Gastrocnemius medialis (tissue), 4 donors: ENCODE results near the gene GPR15LG. TPM values are rescaled to one million over a fixed set of nuclear protein-coding genes. Genes with fewer than 3 reads are reported as not detected.
"Not testable (repeated sequence)": the region's sequence is repeated elsewhere in the genome, so short reads cannot be mapped to it uniquely, and the experiment has no call there.

Source experiments
- ATAC-seq, 2 donors: fragments of 150-250 bp; one replicate each; pipeline ENCODE4 v1.9.1; 2016
- DNase-seq, 2 donors: peaks; one replicate each; pipeline ENCODE4 v3.0.0-alpha.2; 2019
- H3K27ac ChIP-seq, 4 donors: fragments of 200-600 bp; sonication (generic); 1 replicate in 1 of 4; 2 replicates in 3 of 4; pipeline ENCODE4 v1.5.1; 2016 to 2018; ENCODE audit warnings: mild to moderate bottlenecking in 2 of 4, moderate library complexity in 1 of 4
- H3K27me3 ChIP-seq, 3 donors: fragments of 200-600 bp; sonication (generic) in 2 of 3; 1 replicate in 1 of 3; 2 replicates in 2 of 3; pipeline versions ENCODE4 v1.5.1 to v1.6.0; 2016 to 2019; ENCODE audit warnings: mild to moderate bottlenecking in 1 of 3, moderate library complexity in 1 of 3
- H3K36me3 ChIP-seq, 2 donors: fragments of 200-600 bp; sonication (generic) in 1 of 2; one replicate each; pipeline ENCODE4 v1.5.1; 2017 to 2018
- H3K4me1 ChIP-seq, 2 donors: fragments of 200-600 bp; sonication (generic) in 1 of 2; one replicate each; pipeline ENCODE4 v1.5.1; 2016 to 2017; ENCODE audit warnings: mild to moderate bottlenecking in 2 of 2
- H3K4me3 ChIP-seq, 4 donors: fragments of 200-600 bp; sonication (generic) in 3 of 4; 1 replicate in 1 of 4; 2 replicates in 3 of 4; pipeline ENCODE4 v1.5.1; 2016 to 2019; ENCODE audit warnings: mild to moderate bottlenecking in 2 of 4
- H3K9me3 ChIP-seq, 3 donors: fragments of 200-600 bp; sonication (generic) in 2 of 3; 1 replicate in 1 of 3; 2 replicates in 2 of 3; pipeline ENCODE4 v1.5.1; 2016 to 2019
- POLR2A ChIP-seq, 2 donors: fragments of 450-650 bp; IDR thresholded peaks; one replicate each; pipeline ENCODE4 v1.6.1; 2017; ENCODE audit warnings: antibody characterized with exemption in 2 of 2, mild to moderate bottlenecking in 2 of 2, moderate library complexity in 2 of 2
- in situ Hi-C, 4 donors: fragments of 200-750 bp; cut with MboI; loops; one replicate each; pipeline versions ENCODE4 v1.15.0 to v1.8.0; 2017; ENCODE audit warnings: low sequenced_read_pairs in 4 of 4
- intact Hi-C: fragments of 100-400 bp; cut with DNase I; formaldehyde crosslinking; loops from one replicate; pipeline ENCODE4 v1.15.1; 2023; ENCODE audit warnings: low total_unique reads
- total RNA-seq, 4 donors: library from RNA; depleted of rRNA; stranded (reverse); fragments of >200 nt; gene quantifications; one replicate each; pipeline versions ENCODE4 v1.1.0 to v1.2.3, GENCODE V29; 2016
- TF ChIP-seq, protein P1 (sequence below), 5 experiments: fragments of 450-650 bp in 3 of 5; fragments of 200-600 bp in 2 of 5; sonication (generic) in 2 of 5; IDR thresholded peaks in 4 of 5; conservative IDR thresholded peaks in 1 of 5; 1 replicate in 4 of 5; 2 replicates in 1 of 5; pipeline ENCODE4 v1.5.1; 2016 to 2019; ENCODE audit warnings: antibody characterized with exemption in 5 of 5, mild to moderate bottlenecking in 3 of 5, moderate library complexity in 3 of 5

The GPR15LG gene
- total RNA-seq, 4 donors from 2014 or later: 0.92 TPM; not detected in 3

DNA sequence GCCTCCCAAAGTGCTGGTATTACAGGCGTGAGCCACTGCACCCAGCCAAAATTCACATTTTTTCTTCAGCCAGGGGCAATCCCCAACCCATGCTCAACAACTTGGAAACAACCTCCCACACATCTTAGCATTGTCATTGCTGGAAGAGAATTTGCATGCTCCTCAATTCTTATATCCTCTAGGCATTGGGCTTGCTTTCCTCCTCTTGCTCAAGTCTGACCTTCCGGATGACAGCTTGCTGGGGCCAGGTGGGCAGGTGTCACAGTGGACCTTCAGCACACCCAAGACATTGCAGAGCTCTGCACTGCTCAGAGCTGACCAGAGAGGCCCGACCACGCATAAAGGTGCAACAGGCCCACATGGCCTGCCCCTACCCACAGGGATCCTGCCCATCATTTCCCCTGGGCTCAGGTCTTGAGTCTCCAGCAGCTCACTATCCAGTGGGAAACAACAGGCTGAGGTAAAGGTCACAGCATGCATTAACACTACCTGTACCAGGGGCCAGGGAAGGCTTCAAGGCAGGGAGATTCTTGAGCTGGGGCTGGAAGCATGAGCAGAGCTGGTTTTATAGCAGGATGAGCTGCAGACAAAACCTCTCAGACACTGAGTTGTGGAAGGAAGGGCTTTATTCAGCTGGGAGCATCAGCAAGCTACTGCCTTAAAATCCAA lies 6.8 kb upstream of the GPR15LG start:
- H3K36me3 ChIP-seq: no peaks in the 10 kb centered on the region
- TF ChIP-seq POLR2A (IDR thresholded peaks at IDR 0.05): no peak
- in situ Hi-C loops: no loop called here
- peaks cover 3 to 9% (median 6%) of the 10 kb centered on the region in 3 donors for H3K27me3 ChIP-seq
- no peak for DNase-seq
- H3K4me1 ChIP-seq: no peaks in the 10 kb centered on the region
- H3K27ac ChIP-seq: no peak overlapping the region
- no peak for ATAC-seq
- H3K9me3 ChIP-seq: no peaks in the 10 kb centered on the region
- intact Hi-C loops: no loop called here
- H3K4me3 ChIP-seq: no peak overlapping the region

DNA sequence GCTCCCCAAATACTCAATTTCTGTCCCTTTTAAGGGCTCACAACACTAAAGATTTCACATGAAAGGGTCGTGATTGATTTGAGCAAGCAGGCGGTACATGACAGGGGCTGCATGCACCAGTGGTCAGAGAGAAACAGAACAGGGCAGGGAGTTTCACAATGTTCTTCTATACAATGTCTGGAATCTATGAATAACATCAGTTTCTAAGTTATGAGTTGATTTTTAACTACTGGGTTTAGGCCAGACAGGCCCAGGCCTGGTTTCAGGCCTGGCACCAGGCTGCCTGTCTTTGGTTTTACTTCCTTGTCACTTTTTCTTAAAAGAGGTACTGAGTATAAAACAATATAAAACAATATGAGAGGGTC lies 6.3 kb upstream of the GPR15LG start:
- ATAC-seq, H3K9me3 ChIP-seq, H3K27me3 ChIP-seq, H3K27ac ChIP-seq, intact Hi-C loops, H3K36me3 ChIP-seq, in situ Hi-C loops, H3K4me1 ChIP-seq, H3K4me3 ChIP-seq, DNase-seq: not testable (repeated sequence)

DNA sequence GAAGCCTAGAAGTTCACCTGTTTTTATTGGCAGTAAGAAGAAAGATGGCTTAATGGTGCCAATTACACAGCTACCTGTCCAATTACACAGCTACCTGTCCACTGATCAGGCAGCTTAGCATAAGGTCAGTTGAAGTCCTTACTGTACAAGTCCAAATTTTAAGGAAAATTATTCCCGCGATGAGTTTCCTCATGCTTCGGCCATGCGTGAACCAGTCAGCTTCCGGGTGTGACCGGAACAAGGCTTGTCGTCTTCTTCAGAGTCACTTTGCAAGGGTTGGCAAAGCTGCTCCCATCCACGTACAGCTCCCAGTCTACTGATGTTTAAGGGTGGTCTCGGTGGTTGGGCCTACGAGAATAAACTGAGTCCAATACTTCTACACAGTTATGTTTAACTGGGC lies 5.2 kb upstream of the GPR15LG start:
- in situ Hi-C loops, intact Hi-C loops, H3K9me3 ChIP-seq, H3K4me1 ChIP-seq, H3K4me3 ChIP-seq, H3K27me3 ChIP-seq, H3K36me3 ChIP-seq, DNase-seq, ATAC-seq, H3K27ac ChIP-seq: not testable (repeated sequence)

DNA sequence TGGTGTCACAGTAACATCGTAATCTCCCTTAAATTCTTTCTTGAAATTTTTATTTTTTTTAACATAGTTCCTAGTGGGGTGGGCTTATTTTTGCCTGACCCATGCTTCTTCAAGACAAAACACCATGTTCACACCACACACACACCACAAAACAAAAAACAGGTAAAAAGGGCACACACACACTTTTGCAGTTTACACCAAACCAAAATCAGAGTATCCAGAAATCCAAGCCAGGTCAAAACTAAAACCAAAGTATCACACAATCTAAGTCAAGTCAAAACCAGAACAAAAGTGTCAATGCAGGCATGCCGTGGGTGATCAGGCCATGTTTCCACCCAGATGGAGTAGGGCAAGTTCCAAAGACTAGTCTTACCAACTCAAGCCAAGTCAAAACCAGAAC lies 2.4 kb upstream of the GPR15LG start:
- H3K27me3 ChIP-seq, ATAC-seq, H3K36me3 ChIP-seq, intact Hi-C loops, in situ Hi-C loops, H3K27ac ChIP-seq, H3K4me1 ChIP-seq, DNase-seq, H3K4me3 ChIP-seq, H3K9me3 ChIP-seq: not testable (repeated sequence)

DNA sequence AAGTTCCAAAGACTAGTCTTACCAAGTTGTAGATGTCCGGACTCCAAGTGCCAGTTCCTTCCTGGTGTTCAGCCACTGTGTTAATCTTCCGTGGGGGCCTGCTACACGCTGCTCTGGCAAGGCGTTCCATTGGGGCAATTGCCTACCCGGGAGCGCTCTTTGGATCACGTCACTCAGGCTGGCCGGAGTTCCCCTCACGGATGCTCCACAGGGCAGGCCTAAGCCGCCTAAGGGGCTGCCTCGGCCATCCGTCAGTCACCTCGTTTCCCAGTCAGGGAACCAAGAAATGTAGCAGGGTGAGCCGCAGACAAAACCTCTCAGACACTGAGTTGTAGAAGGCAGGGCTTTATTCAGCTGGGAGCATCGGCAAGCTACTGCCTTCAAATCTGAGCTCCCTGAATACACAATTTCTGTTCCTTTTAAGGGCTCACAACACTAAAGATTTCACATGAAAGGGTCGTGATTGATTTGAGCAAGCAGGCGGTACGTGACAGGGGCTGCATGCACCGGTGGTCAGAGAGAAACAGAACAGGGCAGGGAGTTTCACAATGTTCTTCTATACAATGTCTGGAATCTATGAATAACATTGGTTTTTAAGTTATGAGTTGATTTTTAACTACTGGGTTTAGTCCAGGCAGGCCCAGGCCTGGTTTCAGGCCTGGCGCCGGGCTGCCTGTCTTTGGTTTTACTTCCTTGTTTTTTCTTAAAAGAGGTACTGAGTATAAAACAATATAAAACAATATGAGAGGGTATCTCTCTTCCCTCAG lies 1.7 kb upstream of the GPR15LG start:
- H3K4me1 ChIP-seq, intact Hi-C loops, H3K27me3 ChIP-seq, ATAC-seq, in situ Hi-C loops, DNase-seq, H3K27ac ChIP-seq, H3K4me3 ChIP-seq, H3K36me3 ChIP-seq, H3K9me3 ChIP-seq: not testable (repeated sequence)

DNA sequence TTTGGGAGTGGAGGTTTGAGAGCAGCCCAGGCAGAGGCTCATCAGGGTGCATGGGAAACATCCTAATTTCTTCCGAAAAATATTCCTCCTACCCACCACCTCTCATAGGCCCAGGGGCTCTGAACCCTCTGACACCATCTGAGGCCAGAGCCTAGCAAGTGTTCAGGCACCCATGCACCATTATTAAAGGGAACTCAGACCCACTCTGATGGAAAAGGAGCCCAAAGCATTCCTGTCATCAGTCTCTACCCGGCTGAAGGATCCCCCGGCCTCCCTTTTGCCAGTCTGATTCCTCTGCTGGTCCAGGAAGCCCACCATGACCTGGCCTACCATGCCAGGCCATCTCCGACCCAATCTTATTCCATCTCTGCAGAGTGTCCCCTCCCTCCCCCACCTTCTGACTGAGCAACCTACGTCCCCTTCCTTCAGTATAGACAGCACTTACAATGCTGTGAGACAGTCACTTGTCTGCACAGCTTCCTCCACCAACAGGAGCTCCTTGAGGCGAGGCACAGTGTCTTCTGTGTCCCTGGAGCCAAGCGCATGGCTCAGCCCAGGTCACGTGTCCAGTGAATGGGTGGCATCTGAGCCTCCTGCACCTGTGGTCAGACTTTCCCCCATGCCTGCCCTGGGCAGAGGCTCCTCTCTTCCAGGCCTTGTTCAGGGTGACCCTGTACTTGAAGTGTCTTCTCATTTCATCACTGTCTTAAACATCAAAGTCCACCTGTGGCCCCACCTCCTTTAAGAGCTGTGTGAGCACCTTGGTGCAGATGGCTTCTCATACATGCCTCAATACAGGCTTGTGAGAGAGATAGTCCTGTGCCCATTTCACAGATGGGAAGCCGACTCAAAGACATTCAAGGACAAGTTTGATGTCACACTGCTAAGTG lies 889 bp upstream of the GPR15LG start:
- no peak for DNase-seq
- TF ChIP-seq POLR2A (IDR thresholded peaks at IDR 0.05): no peak
- TF ChIP-seq, protein P1, sequence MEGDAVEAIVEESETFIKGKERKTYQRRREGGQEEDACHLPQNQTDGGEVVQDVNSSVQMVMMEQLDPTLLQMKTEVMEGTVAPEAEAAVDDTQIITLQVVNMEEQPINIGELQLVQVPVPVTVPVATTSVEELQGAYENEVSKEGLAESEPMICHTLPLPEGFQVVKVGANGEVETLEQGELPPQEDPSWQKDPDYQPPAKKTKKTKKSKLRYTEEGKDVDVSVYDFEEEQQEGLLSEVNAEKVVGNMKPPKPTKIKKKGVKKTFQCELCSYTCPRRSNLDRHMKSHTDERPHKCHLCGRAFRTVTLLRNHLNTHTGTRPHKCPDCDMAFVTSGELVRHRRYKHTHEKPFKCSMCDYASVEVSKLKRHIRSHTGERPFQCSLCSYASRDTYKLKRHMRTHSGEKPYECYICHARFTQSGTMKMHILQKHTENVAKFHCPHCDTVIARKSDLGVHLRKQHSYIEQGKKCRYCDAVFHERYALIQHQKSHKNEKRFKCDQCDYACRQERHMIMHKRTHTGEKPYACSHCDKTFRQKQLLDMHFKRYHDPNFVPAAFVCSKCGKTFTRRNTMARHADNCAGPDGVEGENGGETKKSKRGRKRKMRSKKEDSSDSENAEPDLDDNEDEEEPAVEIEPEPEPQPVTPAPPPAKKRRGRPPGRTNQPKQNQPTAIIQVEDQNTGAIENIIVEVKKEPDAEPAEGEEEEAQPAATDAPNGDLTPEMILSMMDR (IDR thresholded peaks at IDR 0.05 in 4 of 5, conservative IDR thresholded peaks at IDR 0.05 in 1 of 5): no peak
- intact Hi-C loops: no loop called here
- Histone ChIP-seq H3K27me3 (no peaks in the 10 kb centered on the region), H3K4me3 (no peak overlapping the region), H3K9me3 (no peaks in the 10 kb centered on the region), H3K4me1 (no peaks in the 10 kb centered on the region), H3K27ac (no peak overlapping the region), H3K36me3 (no peaks in the 10 kb centered on the region)
- ATAC-seq: no peak
- in situ Hi-C loops: no loop called here

DNA sequence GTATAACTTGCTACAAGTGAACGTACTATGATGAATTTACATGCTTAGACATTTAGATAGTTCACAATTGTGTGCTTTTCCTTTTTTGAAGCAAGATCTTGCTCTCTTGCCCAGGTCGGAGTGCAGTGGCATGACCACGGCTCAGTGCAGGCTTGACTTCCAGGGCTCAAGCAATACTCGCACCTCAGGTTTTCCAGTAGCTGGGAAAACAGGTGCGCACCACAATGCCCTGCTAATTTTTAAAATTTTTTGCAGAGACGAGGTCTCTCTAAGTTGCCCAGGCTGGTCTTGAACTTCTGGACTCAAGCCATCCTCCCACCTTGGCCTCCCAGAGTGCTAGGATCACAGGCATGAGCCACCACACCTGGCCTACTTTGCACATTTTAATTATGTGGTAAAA lies 1.8 kb downstream of the GPR15LG start:
- DNase-seq (no peak), ATAC-seq (no peak)
- no peak overlapping the region for H3K27ac ChIP-seq
- H3K27me3 ChIP-seq: no peaks in the 10 kb centered on the region
- TF ChIP-seq, protein P1 (IDR thresholded peaks at IDR 0.05 in 4 of 5, conservative IDR thresholded peaks at IDR 0.05 in 1 of 5): no peak
- TF ChIP-seq POLR2A (IDR thresholded peaks at IDR 0.05): no peak
- no peaks in the 10 kb centered on the region for H3K9me3 ChIP-seq
- intact Hi-C loops (no loop called here), in situ Hi-C loops (no loop called here)
- H3K4me3 ChIP-seq: no peak overlapping the region
- no peaks in the 10 kb centered on the region for H3K36me3 ChIP-seq
- no peaks in the 10 kb centered on the region for H3K4me1 ChIP-seq
